Mesothelial cell of epicardium (in vitro differentiated cells): ENCODE data around the gene FMN2. TPM values are rescaled to one million over a fixed set of nuclear protein-coding genes. Genes with fewer than 3 reads are reported as not detected.
"Not testable (repeated sequence)": the region's sequence is repeated elsewhere in the genome, so short reads cannot be mapped to it uniquely, and the experiment has no call there.

Source experiments
- DNase-seq, 2 experiments: peaks; one replicate each; pipeline ENCODE4 v3.0.0; 2021; ENCODE audit warnings: low spot score in 2 of 2; ENCODE audit not compliant: unreplicated experiment in 2 of 2
- H3K27ac Mint-ChIP-seq: 2 replicates; pipeline ENCODE4 v1.8.0; 2021; ENCODE audit warnings: mixed read lengths
- H3K27me3 Mint-ChIP-seq: 2 replicates; pipeline ENCODE4 v1.8.0; 2021; ENCODE audit warnings: low read depth, mixed read lengths
- H3K36me3 Mint-ChIP-seq: 2 replicates; pipeline ENCODE4 v1.8.0; 2021; ENCODE audit warnings: mixed read lengths
- H3K4me1 Mint-ChIP-seq: 2 replicates; pipeline ENCODE4 v1.8.0; 2021; ENCODE audit warnings: mixed read lengths
- H3K4me3 Mint-ChIP-seq: 2 replicates; pipeline ENCODE4 v1.8.0; 2021; ENCODE audit warnings: mild to moderate bottlenecking, moderate library complexity, mixed read lengths
- H3K9me3 Mint-ChIP-seq: 2 replicates; pipeline ENCODE4 v1.8.0; 2021; ENCODE audit warnings: mixed read lengths
- CTCF ChIP-seq: fragments of 200-600 bp; sonication (generic); IDR thresholded peaks from one replicate; pipeline ENCODE4 v1.5.0; 2021; ENCODE audit warnings: antibody characterized with exemption; ENCODE audit not compliant: unreplicated experiment
- total RNA-seq: library from RNA; stranded (reverse); gene quantifications from 3 replicates; pipeline ENCODE4 v1.2.1, GENCODE V29; 2021

Gene FMN2
- total RNA-seq, 1 donor from 2014 or later: 0.54 TPM

DNA sequence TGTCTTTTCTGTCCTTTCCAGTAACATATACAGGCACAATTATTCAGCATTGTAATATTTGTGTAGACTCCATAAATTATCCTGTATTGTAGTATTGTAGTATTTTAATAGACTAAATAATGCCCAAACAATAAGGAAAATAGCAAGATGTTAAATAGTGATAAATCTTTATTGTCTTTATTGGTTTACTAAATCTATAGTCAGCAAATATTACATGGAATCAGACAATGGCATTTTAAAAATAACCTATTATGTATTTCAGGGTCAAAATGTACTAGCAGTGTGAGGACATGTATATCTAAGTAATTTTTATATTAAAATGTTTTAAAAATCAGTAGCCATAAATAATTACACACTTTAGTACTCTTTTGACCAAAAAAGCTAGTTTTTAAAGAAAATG, 317.9 kb downstream of the FMN2 start:
- Mint-ChIP-seq H3K4me3 (no peak overlapping the region), H3K36me3 (no peaks in the 10 kb centered on the region), H3K27me3 (no peaks in the 10 kb centered on the region), H3K4me1 (no peaks in the 10 kb centered on the region), H3K27ac (no peak overlapping the region), H3K9me3 (no peaks in the 10 kb centered on the region)
- no peak for DNase-seq
- TF ChIP-seq CTCF: no peak

- Mint-ChIP-seq H3K27ac (no peak overlapping the region), H3K4me3 (no peak overlapping the region), H3K9me3 (no peaks in the 10 kb centered on the region), H3K27me3 (no peaks in the 10 kb centered on the region), H3K36me3 (no peaks in the 10 kb centered on the region), H3K4me1 (no peaks in the 10 kb centered on the region)
- TF ChIP-seq CTCF: no peak
- DNase-seq: no peak
Observed at GRCh38 chr1:240413732-240414131, 322.0 kb downstream of the FMN2 start.

DNA sequence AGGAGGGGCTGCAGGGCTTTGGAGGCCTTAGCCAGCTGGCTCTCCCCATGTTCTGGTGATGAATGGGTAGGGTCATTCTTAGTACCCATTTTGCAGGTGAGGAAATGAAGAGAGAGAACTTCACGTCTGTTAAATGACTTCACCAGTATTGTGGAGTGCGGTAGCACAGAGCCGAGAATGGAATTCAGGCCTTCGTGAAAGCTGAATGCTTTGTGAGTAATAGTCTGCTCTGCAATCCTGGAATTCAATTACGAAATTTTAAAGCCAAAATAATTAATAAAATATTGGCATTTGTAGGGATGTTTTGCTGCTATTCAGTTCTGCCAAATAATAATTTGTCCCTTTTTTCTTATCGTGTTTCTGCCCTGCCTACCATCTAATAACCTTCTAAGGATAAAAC, 322.6 kb downstream of the FMN2 start:
- no peak for TF ChIP-seq CTCF
- H3K27me3 Mint-ChIP-seq: no peaks in the 10 kb centered on the region
- no peak for DNase-seq
- H3K4me3 Mint-ChIP-seq: no peak overlapping the region
- H3K36me3 Mint-ChIP-seq: no peaks in the 10 kb centered on the region
- H3K9me3 Mint-ChIP-seq: no peaks in the 10 kb centered on the region
- H3K27ac Mint-ChIP-seq: no peak overlapping the region
- H3K4me1 Mint-ChIP-seq: no peaks in the 10 kb centered on the region

DNA sequence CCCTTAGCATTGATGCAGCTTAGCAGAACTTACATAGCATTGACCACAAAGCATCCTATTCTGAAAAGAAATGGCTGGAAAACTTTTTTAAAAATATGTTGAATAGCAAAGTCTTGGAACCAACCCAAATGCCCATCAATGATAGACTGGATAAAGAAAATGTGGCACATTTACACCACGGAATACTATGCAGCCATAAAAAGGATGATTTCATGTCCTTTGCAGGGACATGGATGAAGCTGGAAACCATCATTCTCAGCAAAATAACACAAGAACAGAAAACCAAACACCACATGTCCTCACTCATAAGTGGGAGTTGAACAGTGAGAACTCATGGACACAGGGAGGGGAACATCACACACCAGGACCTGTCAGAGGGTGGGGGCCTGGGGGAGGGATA, 323.3 kb downstream of the FMN2 start:
- not testable (repeated sequence) for H3K27me3 Mint-ChIP-seq, H3K27ac Mint-ChIP-seq, H3K9me3 Mint-ChIP-seq, H3K36me3 Mint-ChIP-seq, H3K4me1 Mint-ChIP-seq, DNase-seq, H3K4me3 Mint-ChIP-seq

- no peaks in the 10 kb centered on the region for H3K36me3 Mint-ChIP-seq
- H3K4me1 Mint-ChIP-seq: no peaks in the 10 kb centered on the region
- TF ChIP-seq CTCF: no peak
- H3K27ac Mint-ChIP-seq: no peak overlapping the region
- H3K27me3 Mint-ChIP-seq: no peaks in the 10 kb centered on the region
- H3K4me3 Mint-ChIP-seq: no peak overlapping the region
- no peak for DNase-seq
- H3K9me3 Mint-ChIP-seq: no peaks in the 10 kb centered on the region
Observed at GRCh38 chr1:240415532-240415931, 323.8 kb downstream of the FMN2 start.

- Mint-ChIP-seq H3K9me3 (no peaks in the 10 kb centered on the region), H3K4me1 (no peaks in the 10 kb centered on the region), H3K27ac (no peak overlapping the region), H3K4me3 (no peak overlapping the region), H3K27me3 (no peaks in the 10 kb centered on the region), H3K36me3 (no peaks in the 10 kb centered on the region)
- DNase-seq: no peak
- TF ChIP-seq CTCF: no peak
Observed at GRCh38 chr1:240417317-240417716, 325.6 kb downstream of the FMN2 start.
